Tibial artery (tissue), 4 donors: Measurements from ENCODE around the gene ECHDC3.

Source experiments
- DNase-seq, 2 donors: peaks; one replicate each; pipeline ENCODE4 v3.0.0-alpha.2; 2019
- H3K27ac ChIP-seq, 2 donors: fragments of 200-600 bp; sonication (generic) in 1 of 2; 1 replicate in 1 of 2; 2 replicates in 1 of 2; pipeline ENCODE4 v1.5.1; 2018 to 2019; ENCODE audit warnings: mild to moderate bottlenecking in 1 of 2
- H3K27me3 ChIP-seq, 2 donors: fragments of 200-600 bp; sonication (generic) in 1 of 2; one replicate each; pipeline versions ENCODE4 v1.5.1 to v1.6.0; 2016 to 2019
- H3K36me3 ChIP-seq, 3 donors: fragments of 200-600 bp; sonication (generic) in 2 of 3; one replicate each; pipeline ENCODE4 v1.5.1; 2016 to 2019; ENCODE audit warnings: mild to moderate bottlenecking in 2 of 3
- H3K4me1 ChIP-seq, 4 donors: fragments of 200-600 bp; sonication (generic) in 2 of 4; 1 replicate in 3 of 4; 2 replicates in 1 of 4; pipeline ENCODE4 v1.5.1; 2016 to 2019
- H3K4me3 ChIP-seq, 2 donors: fragments of 200-600 bp; sonication (generic) in 1 of 2; 1 replicate in 1 of 2; 2 replicates in 1 of 2; pipeline ENCODE4 v1.5.1; 2018 to 2019; ENCODE audit warnings: mild to moderate bottlenecking in 2 of 2
- H3K9me3 ChIP-seq, 3 donors: fragments of 200-600 bp; sonication (generic) in 1 of 3; one replicate each; pipeline ENCODE4 v1.5.1; 2016 to 2019
- intact Hi-C: fragments of 100-400 bp; cut with DNase I; formaldehyde crosslinking; loops from one replicate; pipeline ENCODE4 v1.15.0; 2023; ENCODE audit warnings: low total_unique reads
- TF ChIP-seq, protein P1 (sequence below), 2 experiments: fragments of 200-600 bp in 1 of 2; fragments of 450-650 bp in 1 of 2; IDR thresholded peaks; one replicate each; pipeline ENCODE4 v1.5.1; 2017 to 2019; ENCODE audit warnings: antibody characterized with exemption in 2 of 2, mild to moderate bottlenecking in 1 of 2, moderate library complexity in 1 of 2

The ECHDC3 gene

DNA sequence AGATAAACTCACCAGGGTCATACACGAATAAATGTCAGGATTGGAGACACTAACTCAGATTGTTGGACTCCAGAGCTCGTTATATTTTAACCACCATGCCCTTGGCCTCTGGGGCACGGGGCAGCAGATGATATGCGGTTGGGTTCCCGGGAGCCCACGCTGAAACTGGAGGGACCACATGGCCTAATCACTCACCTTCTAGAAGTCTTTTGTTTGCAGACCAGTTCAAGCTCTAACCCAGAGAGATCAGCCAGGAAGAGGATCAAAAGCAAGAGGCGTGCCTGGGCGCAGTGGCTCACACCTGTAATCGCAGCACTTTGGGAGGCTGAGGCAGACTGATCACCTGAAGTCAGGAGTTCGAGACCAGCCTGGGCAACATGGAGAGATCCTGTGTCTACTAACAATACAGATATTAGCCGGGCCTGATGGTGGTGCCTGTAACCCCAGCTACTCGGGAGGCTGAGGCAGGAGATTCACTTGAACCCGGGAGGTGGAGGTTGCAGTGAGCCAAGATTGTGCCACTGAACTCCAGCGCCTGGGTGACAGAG, 42.6 kb upstream of the ECHDC3 start:
- H3K36me3 ChIP-seq, result no peaks in the 10 kb centered on the region
- intact Hi-C loops, result no loop called here
- H3K4me3 ChIP-seq, result no peak overlapping the region
- H3K9me3 ChIP-seq, result no peaks in the 10 kb centered on the region
- no peaks in the 10 kb centered on the region for H3K27me3 ChIP-seq
- TF ChIP-seq, protein P1, sequence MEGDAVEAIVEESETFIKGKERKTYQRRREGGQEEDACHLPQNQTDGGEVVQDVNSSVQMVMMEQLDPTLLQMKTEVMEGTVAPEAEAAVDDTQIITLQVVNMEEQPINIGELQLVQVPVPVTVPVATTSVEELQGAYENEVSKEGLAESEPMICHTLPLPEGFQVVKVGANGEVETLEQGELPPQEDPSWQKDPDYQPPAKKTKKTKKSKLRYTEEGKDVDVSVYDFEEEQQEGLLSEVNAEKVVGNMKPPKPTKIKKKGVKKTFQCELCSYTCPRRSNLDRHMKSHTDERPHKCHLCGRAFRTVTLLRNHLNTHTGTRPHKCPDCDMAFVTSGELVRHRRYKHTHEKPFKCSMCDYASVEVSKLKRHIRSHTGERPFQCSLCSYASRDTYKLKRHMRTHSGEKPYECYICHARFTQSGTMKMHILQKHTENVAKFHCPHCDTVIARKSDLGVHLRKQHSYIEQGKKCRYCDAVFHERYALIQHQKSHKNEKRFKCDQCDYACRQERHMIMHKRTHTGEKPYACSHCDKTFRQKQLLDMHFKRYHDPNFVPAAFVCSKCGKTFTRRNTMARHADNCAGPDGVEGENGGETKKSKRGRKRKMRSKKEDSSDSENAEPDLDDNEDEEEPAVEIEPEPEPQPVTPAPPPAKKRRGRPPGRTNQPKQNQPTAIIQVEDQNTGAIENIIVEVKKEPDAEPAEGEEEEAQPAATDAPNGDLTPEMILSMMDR (IDR thresholded peaks at IDR 0.05), result no peak
- no peaks in the 10 kb centered on the region for H3K4me1 ChIP-seq
- H3K27ac ChIP-seq, result no peak overlapping the region
- DNase-seq, result no peak

DNA sequence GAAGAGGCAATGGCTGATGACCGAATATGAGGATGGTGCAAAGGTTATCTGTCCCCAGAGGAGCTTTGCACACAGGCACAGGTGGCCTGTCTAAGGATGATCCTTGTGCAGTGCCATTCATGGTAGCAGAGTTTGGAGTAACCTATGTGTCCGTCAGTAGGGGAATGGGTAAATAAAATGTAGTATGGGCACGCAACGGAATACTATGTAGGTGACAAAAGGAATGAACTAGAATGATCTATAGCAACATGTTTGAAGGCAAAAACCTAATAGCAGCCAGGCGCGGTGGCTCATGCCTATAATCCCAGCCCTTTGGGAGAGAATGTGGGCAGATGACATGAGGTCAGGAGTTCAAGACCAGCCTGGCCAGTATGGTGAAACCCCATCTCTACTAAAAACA, 41.6 kb upstream of the ECHDC3 start:
- TF ChIP-seq, protein P1 (IDR thresholded peaks at IDR 0.05), result no peak
- Histone ChIP-seq H3K36me3 (no peaks in the 10 kb centered on the region), H3K27me3 (no peaks in the 10 kb centered on the region), H3K4me3 (no peak overlapping the region), H3K4me1 (no peaks in the 10 kb centered on the region), H3K9me3 (no peaks in the 10 kb centered on the region), H3K27ac (no peak overlapping the region)
- intact Hi-C loops, result no loop called here
- DNase-seq, result no peak

DNA sequence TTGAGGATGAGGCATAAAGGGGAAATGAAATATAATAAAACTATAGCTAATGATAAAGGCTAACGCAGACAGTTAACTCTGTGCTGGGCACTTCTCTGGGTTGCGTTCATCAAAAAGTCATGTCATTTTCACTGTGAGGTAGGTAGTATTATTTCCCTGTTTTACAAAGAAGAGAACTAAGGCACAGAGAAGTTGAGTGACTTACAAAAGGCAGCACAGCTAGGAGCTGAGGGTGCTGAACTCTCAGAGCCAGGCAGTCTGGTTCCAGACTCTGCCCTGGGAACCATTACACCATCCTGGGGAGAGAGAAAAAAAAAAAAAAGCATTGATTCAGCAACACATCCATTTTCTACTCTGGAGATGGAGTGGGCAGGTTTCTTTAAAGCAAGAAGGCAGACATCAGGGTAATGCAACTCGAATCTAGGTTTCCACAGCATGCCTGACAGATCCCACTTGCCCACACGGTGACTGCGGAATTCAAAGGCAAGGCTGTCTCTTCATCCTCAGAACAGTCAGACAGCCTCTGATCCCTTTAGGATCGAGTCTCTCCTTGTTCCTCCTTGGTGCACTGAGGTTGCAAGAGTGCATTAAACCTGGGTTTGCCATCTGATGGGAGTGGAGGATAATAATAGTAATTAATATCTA, 40.6 kb upstream of the ECHDC3 start:
- Histone ChIP-seq H3K36me3 (no peaks in the 10 kb centered on the region), H3K27me3 (no peaks in the 10 kb centered on the region), H3K4me3 (no peak overlapping the region), H3K9me3 (no peaks in the 10 kb centered on the region), H3K4me1 (no peaks in the 10 kb centered on the region), H3K27ac (no peak overlapping the region)
- DNase-seq, result no peak
- intact Hi-C loops, result no loop called here
- TF ChIP-seq, protein P1 (IDR thresholded peaks at IDR 0.05), result no peak

DNA sequence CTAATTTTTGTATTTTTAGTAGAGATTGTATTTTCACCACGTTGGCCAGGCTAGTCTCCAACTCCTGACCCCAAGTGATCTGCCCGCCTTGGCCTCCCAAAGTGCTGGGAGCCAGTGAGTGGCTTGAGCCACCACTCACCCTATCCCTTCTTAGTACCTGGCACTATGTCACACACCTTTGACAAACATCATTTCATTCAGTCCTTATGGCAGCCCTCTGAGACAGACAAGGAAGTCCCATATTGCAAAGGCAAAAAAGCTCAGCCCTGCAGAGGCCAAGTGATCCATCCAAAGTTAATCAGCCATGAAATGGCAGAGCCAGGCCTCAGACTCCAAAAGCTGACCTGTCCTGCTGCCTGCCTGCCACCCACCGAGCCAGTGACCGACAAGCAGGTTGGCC, 39.9 kb upstream of the ECHDC3 start:
- H3K4me1 ChIP-seq, result no peaks in the 10 kb centered on the region
- intact Hi-C loops, result no loop called here
- no peak overlapping the region for H3K4me3 ChIP-seq
- no peaks in the 10 kb centered on the region for H3K9me3 ChIP-seq
- H3K27me3 ChIP-seq, result no peaks in the 10 kb centered on the region
- no peaks in the 10 kb centered on the region for H3K36me3 ChIP-seq
- TF ChIP-seq, protein P1 (IDR thresholded peaks at IDR 0.05), result no peak
- no peak for DNase-seq
- H3K27ac ChIP-seq, result no peak overlapping the region

DNA sequence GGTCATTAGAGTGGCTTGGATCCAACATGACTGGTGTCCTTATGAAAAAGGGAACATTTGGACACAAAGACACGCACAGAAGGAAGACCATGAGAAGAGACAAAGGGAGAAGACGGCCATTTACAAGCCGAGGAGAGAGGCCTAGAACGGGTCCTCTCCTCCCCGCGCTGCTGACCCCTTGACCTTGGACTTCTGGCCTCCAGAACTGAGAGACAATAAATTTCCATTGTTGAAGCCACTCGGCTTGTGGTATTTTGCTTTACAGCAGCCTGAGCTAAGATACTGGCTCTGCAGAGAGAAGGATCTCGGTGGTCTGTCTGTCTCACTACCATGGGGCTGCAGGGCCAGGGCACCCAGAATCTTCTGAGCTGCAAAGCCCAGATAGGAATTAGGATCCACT, 38.1 kb upstream of the ECHDC3 start:
- no peak for DNase-seq
- H3K27ac ChIP-seq, result no peak overlapping the region
- no peaks in the 10 kb centered on the region for H3K4me1 ChIP-seq
- H3K27me3 ChIP-seq, result peaks cover 0 to 5% of the 10 kb centered on the region in 2 donors
- TF ChIP-seq, protein P1 (IDR thresholded peaks at IDR 0.05), result no peak
- H3K9me3 ChIP-seq, result no peaks in the 10 kb centered on the region
- intact Hi-C loops, result no loop called here
- H3K36me3 ChIP-seq, result no peaks in the 10 kb centered on the region
- H3K4me3 ChIP-seq, result no peak overlapping the region
